NCI-H2029 treated with DMSO at 0.1 percent for 48 hours (cell line): Measurements from ENCODE around the gene HEATR3.
A peak's percentile ranks its signal among the peaks of the same experiment; 100 is the strongest.

Source experiments
- DNase-seq: peaks from one replicate; lab custom pipeline; 2025; lab: John Stamatoyannopoulos, UW

HEATR3 gene

GRCh38 chr16:50058091-50058771 lies 7.5 kb upstream of the HEATR3 start:
- no peak for DNase-seq

- no peak for DNase-seq
Measured at GRCh38 chr16:50059111-50059510, 6.7 kb upstream of the HEATR3 start.

DNA sequence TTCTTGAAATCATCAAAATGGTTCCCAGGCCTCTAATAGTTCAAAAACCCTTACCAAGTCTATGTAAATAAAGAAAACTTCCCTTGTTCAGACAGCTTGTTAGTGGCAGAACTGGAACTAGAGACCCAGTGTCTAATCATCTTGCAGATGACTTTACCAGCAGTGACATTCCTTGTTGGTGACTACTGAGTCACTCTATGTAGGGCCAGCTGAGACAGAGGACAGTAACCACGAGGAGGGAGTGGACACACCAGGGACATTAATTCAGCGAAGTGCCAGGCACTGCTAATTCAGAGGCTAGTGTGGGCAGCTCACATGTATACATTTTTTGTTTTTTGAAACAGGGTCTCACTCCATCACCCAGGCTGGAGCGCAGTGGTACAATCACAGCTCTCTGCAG lies 6.1 kb upstream of the HEATR3 start:
- DNase-seq: no peak

GRCh38 chr16:50061326-50061725 lies 4.4 kb upstream of the HEATR3 start:
- DNase-seq: no peak

DNA sequence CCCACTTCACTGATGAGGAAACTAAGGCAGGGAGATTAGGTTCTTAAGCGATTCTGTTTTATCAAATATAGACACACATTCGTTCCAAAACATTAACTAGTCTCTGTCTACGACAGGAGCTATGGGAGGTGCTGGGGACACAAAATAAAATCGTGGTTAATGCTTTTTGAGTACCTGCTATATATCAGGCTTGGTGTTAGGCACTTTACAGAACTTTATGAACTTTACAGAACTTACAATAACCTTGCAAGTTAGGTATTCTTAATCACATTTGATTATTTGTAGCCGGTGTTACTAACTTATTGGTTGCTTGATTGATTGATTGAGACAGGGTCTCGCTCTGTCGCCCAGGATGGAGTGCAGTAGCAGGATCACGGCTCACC lies 538 bp upstream of the HEATR3 start:
- no peak for DNase-seq

DNA sequence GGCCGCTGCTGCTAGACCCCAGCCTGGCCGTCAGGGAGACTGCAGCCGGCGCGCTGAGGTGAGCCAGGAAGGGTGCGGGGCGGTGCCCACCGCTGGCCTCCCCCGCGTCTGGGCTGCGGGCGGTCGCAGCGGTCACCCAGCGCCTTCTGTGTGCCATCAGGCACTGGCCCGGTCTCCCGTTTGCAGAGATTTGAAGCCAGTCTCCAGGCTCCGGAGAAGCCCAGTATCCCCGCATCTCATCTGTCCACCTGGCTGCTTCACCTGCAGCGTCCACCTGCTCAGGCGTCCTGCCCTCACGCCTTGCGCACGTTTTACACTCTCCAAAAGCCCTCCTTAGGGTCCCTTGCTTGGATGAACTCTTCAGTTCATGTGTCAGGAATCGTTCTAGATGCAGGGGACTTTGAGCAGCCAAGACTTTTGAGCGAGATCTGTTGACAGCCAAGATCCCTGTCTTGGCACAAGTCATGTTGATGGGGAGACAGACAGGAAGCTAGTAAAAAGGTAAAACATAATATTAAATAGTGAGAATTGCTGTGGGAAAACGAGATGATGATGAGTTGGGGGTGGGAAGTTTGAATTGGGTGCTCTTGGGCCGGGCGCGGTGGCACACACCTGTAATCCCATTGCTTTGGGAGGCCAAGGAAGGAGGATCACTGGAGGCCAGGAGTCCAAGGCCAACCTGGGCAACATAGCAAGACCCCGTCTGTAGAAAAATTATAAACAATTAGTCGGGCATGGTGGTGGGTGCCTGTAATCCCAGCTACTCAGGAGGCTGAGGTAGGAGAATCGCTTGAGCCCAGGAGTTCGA lies 916 bp downstream of the HEATR3 start:
- DNase-seq: no peak

- DNase-seq: peak; percentile 10
Measured at GRCh38 chr16:50067290-50067853, 1.6 kb downstream of the HEATR3 start.

GRCh38 chr16:50068550-50068949 lies 2.8 kb downstream of the HEATR3 start:
- DNase-seq: no peak

DNA sequence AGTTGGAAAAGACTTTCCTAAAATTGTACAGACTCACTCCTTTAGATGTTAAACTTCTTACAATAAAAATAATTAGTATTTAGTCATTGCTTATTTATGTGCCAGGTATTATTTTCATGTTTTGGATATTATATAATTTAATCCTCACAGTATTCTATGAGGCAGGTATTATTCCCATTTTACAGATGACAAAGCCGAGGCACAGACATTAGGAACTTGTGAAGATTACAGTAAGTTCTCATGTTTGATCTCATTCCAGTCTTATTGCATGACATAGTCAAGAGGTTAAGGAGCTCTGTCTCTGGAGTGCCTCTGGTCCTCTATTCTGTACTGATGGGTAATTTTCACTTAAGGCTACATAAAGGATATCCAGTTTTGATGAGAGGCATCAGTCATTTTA lies 3.3 kb downstream of the HEATR3 start:
- no peak for DNase-seq

- no peak for DNase-seq
Measured at GRCh38 chr16:50071075-50071671, 5.4 kb downstream of the HEATR3 start.

GRCh38 chr16:50072730-50073129 lies 7.0 kb downstream of the HEATR3 start:
- no peak for DNase-seq

GRCh38 chr16:50079397-50080140 lies 13.8 kb downstream of the HEATR3 start:
- no peak for DNase-seq

DNA sequence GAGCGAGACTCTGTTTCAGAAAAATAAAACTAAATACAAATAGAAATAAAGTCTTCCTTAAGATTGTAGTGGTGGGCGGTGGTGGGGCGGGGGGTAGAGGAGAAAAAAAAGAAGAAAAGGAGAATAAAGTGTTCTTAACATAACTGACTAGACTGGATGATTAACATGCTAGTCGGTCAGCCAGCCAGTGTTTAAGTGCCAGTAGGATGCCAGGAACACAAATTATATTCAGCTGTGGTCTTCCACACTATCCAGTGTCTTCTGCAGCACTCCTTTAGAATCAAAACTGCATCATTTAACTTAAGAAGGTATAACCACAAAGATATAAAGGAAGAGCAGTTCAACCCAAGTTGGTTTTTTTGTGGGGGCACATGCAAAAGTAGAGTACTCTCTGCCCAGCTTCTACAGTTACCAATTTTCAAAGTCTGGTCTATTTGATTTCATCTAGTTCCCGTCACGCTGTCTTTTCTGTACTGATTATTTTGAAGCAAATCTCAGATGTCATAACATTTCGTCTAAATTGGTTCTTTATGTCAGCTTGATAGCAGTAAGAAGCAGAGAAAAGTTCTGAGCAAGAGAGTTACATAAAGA lies 15.8 kb downstream of the HEATR3 start:
- no peak for DNase-seq

- DNase-seq: no peak
Measured at GRCh38 chr16:50083996-50084395, 18.2 kb downstream of the HEATR3 start.

- DNase-seq: no peak
Measured at GRCh38 chr16:50086176-50086575, 20.4 kb downstream of the HEATR3 start.

DNA sequence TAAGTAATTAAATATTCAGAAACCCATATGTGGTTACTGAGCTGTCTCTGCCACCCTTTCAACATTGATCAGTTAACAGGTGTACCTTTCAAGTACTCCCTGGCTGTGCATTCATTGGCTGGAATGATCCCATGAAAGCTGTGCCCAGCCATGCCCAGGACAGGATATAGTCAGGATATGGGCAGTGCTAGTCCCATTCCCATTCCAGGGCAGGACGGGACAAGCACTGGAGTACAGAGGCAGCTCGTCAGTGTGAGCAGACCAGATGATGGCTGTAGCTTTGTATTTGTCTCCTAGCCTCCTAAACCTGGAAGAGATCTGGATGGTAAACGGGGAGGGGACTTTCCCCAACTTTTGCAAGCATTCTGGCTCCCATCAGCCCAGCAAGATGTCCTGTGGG lies 22.5 kb downstream of the HEATR3 start:
- DNase-seq: no peak

DNA sequence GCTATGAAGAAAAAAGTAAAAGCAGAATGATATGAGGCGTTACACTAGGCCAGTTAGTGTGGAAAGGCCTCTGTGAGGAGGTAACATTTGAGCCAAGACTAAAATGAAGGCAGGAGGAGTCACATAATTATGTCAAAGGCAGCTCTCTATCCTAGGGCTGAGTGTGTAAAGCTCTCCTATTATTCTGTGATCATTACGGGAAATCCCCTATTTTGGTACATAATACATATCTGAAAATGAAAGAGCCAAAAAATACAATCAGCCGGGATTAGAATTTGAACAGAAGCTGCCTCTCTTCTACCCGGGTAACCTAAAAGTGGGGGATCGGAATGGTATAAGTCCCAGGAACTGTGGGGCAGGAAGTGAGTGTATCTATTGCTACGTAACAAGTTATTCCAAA lies 27.1 kb downstream of the HEATR3 start:
- DNase-seq: no peak

GRCh38 chr16:50093607-50094539 lies 28.1 kb downstream of the HEATR3 start:
- DNase-seq: no peak

DNA sequence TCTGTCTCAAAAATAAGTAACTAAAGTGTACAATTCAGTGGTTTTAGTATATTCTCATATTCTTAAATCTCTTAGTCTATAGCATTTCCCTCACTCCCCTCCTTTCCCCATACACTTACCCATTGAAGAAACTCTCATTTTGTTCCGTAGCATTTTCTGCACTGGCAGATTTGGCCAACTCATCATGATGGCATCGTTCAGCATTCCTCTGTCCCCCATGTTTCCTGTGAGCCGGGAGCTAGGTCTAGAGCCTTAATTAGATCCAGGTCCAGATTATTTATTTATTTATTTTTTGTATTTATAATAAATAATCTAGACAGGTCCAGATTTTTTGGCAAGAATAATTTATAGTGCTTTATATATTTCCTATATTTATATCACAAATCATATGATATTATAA lies 31.0 kb downstream of the HEATR3 start:
- DNase-seq: no peak

GRCh38 chr16:50099957-50100648 lies 34.3 kb downstream of the HEATR3 start:
- DNase-seq: no peak
